Measurements from ENCODE around the gene FAM20C. TPM values are rescaled to one million over a fixed set of nuclear protein-coding genes. Genes with fewer than 3 reads are reported as not detected.

The FAM20C gene
- total and polyA plus RNA-seq, 10 of the 15 experiments (the other 5 are each of a cell fraction or from before 2014, with no cell fraction given), result 0.44 TPM; not detected in 9

DNA sequence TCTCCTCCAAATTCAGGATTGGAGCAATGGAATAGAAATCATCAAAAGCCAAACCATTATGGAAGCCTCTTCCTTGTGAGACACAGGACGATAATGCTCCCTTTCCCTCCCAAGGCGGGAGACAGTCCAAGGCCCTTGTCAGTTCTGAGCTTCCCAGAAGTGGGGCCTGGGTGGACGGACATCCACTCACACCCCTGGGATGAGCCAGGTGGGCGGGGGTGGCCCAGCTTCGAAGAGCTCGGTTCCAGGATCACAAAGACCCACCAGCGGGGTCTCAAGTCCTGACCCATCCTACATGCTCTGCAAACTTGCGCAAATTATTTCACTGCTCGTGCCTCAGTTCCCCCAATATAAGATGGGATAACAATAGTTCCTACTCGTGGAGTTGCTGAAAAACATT lies 87.5 kb downstream of the FAM20C start:
- H3K36me3 ChIP-seq (ENCODE audit: control insufficient read depth in 2 of 2, insufficient read depth in 2 of 2, low read length in 1 of 2), result no peaks in the 10 kb centered on the region
- ChIA-PET RAD21 (ENCODE audit: unreplicated experiment) (no interaction called here), SMC1A (ENCODE audit: uncharacterized antibody, unreplicated experiment) (no interaction called here), POLR2A (no interaction called here), CTCF (no interaction called here)
- H3K9me3 ChIP-seq (replicated peaks; ENCODE audit: control insufficient read depth, insufficient read depth, low read length), result no peaks in the 10 kb centered on the region; the same call in 2 of the 3 replicates
- no peaks in the 10 kb centered on the region for H3K4me1 ChIP-seq (ENCODE audit: control insufficient read depth, insufficient read depth, low read length)
- H3K4me3 ChIP-seq, result no peak overlapping the region
- FAIRE-seq, result no peak
- intact Hi-C loops (cut with micrococcal nuclease; ENCODE audit: unreplicated experiment) (no loop called here), in situ Hi-C loops (cut with MboI) (no loop called here)
- no peaks in the 10 kb centered on the region for H3K27me3 ChIP-seq (replicated peaks in 1 of 2; ENCODE audit: control insufficient read depth in 2 of 2, insufficient read depth in 2 of 2, low read length in 1 of 2)
- no peak overlapping the region for H2AFZ ChIP-seq (ENCODE audit: control insufficient read depth, low read depth, low read length)
- no peak for ATAC-seq
- no peaks in the 10 kb centered on the region for H3K79me2 ChIP-seq (ENCODE audit: control insufficient read depth, insufficient read depth, low read length)
- H3K4me2 ChIP-seq (ENCODE audit: control insufficient read depth, insufficient read depth), result no peak overlapping the region
- H3K27ac ChIP-seq (ENCODE audit: control insufficient read depth, insufficient read depth), result no peak overlapping the region
- H4K20me1 ChIP-seq (ENCODE audit: control insufficient read depth, insufficient read depth), result no peaks in the 10 kb centered on the region
- BruUV-seq (replicated peaks), result no TSS peak
- 6% methylated on average over 10 of the region's 10 CpGs for WGBS (ENCODE audit: insufficient coverage, insufficient replicate concordance, low lambda C conversion rate, missing lambda C conversion rate)
- DNase-seq (ENCODE audit: low read depth, low spot score), result no peak
- H3K9ac ChIP-seq (ENCODE audit: control insufficient read depth, insufficient read depth, low read length), result no peak overlapping the region
- TF ChIP-seq SMC3 (IDR thresholded peaks at IDR 0.05; ENCODE audit: borderline replicate concordance, low read length) (no peak), ZNF217 (IDR thresholded peaks at IDR 0.05) (no peak), FOXK2 (IDR thresholded peaks at IDR 0.05) (no peak), SP1 (IDR thresholded peaks at IDR 0.05; ENCODE audit: low read depth, low read length) (no peak), ZNF384 (IDR thresholded peaks at IDR 0.05; ENCODE audit: borderline replicate concordance, low read depth, low read length) (no peak), YBX1 (IDR thresholded peaks at IDR 0.05) (no peak), BMI1 (IDR thresholded peaks at IDR 0.05; ENCODE audit: borderline replicate concordance) (no peak), CREB1 (IDR thresholded peaks at IDR 0.05; ENCODE audit: low read depth) (no peak), NFIC (IDR thresholded peaks at IDR 0.05; ENCODE audit: low read depth, low read length) (no peak), FOXM1 (IDR thresholded peaks at IDR 0.05; ENCODE audit: low read depth, low read length) (no peak), NFXL1 (IDR thresholded peaks at IDR 0.05; ENCODE audit: borderline replicate concordance) (no peak)
- TF ChIP-seq, protein P1, sequence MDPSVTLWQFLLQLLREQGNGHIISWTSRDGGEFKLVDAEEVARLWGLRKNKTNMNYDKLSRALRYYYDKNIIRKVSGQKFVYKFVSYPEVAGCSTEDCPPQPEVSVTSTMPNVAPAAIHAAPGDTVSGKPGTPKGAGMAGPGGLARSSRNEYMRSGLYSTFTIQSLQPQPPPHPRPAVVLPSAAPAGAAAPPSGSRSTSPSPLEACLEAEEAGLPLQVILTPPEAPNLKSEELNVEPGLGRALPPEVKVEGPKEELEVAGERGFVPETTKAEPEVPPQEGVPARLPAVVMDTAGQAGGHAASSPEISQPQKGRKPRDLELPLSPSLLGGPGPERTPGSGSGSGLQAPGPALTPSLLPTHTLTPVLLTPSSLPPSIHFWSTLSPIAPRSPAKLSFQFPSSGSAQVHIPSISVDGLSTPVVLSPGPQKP (IDR thresholded peaks at IDR 0.05; ENCODE audit: low read depth, low read length), result no peak
- TF ChIP-seq, protein P2, sequence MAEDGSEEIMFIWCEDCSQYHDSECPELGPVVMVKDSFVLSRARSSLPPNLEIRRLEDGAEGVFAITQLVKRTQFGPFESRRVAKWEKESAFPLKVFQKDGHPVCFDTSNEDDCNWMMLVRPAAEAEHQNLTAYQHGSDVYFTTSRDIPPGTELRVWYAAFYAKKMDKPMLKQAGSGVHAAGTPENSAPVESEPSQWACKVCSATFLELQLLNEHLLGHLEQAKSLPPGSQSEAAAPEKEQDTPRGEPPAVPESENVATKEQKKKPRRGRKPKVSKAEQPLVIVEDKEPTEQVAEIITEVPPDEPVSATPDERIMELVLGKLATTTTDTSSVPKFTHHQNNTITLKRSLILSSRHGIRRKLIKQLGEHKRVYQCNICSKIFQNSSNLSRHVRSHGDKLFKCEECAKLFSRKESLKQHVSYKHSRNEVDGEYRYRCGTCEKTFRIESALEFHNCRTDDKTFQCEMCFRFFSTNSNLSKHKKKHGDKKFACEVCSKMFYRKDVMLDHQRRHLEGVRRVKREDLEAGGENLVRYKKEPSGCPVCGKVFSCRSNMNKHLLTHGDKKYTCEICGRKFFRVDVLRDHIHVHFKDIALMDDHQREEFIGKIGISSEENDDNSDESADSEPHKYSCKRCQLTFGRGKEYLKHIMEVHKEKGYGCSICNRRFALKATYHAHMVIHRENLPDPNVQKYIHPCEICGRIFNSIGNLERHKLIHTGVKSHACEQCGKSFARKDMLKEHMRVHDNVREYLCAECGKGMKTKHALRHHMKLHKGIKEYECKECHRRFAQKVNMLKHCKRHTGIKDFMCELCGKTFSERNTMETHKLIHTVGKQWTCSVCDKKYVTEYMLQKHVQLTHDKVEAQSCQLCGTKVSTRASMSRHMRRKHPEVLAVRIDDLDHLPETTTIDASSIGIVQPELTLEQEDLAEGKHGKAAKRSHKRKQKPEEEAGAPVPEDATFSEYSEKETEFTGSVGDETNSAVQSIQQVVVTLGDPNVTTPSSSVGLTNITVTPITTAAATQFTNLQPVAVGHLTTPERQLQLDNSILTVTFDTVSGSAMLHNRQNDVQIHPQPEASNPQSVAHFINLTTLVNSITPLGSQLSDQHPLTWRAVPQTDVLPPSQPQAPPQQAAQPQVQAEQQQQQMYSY (CRISPR knock-in tag; IDR thresholded peaks at IDR 0.05), result no peak
- TF ChIP-seq, protein P3, sequence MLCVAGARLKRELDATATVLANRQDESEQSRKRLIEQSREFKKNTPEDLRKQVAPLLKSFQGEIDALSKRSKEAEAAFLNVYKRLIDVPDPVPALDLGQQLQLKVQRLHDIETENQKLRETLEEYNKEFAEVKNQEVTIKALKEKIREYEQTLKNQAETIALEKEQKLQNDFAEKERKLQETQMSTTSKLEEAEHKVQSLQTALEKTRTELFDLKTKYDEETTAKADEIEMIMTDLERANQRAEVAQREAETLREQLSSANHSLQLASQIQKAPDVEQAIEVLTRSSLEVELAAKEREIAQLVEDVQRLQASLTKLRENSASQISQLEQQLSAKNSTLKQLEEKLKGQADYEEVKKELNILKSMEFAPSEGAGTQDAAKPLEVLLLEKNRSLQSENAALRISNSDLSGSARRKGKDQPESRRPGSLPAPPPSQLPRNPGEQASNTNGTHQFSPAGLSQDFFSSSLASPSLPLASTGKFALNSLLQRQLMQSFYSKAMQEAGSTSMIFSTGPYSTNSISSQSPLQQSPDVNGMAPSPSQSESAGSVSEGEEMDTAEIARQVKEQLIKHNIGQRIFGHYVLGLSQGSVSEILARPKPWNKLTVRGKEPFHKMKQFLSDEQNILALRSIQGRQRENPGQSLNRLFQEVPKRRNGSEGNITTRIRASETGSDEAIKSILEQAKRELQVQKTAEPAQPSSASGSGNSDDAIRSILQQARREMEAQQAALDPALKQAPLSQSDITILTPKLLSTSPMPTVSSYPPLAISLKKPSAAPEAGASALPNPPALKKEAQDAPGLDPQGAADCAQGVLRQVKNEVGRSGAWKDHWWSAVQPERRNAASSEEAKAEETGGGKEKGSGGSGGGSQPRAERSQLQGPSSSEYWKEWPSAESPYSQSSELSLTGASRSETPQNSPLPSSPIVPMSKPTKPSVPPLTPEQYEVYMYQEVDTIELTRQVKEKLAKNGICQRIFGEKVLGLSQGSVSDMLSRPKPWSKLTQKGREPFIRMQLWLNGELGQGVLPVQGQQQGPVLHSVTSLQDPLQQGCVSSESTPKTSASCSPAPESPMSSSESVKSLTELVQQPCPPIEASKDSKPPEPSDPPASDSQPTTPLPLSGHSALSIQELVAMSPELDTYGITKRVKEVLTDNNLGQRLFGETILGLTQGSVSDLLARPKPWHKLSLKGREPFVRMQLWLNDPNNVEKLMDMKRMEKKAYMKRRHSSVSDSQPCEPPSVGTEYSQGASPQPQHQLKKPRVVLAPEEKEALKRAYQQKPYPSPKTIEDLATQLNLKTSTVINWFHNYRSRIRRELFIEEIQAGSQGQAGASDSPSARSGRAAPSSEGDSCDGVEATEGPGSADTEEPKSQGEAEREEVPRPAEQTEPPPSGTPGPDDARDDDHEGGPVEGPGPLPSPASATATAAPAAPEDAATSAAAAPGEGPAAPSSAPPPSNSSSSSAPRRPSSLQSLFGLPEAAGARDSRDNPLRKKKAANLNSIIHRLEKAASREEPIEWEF (IDR thresholded peaks at IDR 0.05; ENCODE audit: insufficient replicate concordance, low read depth, low read length), result no peak
- TF ChIP-seq, protein P4, sequence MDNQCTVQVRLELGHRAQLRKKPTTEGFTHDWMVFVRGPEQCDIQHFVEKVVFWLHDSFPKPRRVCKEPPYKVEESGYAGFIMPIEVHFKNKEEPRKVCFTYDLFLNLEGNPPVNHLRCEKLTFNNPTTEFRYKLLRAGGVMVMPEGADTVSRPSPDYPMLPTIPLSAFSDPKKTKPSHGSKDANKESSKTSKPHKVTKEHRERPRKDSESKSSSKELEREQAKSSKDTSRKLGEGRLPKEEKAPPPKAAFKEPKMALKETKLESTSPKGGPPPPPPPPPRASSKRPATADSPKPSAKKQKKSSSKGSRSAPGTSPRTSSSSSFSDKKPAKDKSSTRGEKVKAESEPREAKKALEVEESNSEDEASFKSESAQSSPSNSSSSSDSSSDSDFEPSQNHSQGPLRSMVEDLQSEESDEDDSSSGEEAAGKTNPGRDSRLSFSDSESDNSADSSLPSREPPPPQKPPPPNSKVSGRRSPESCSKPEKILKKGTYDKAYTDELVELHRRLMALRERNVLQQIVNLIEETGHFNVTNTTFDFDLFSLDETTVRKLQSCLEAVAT (IDR thresholded peaks at IDR 0.05), result no peak
